Lung (tissue), 16 donors: ENCODE data around the gene YAE1. TPM values are rescaled to one million over a fixed set of nuclear protein-coding genes. Genes with fewer than 3 reads are reported as not detected.

Experiments
- ATAC-seq: fragments of 200-7000 bp; cut with Tn5 transposase; one replicate; pipeline ENCODE4 v1.9.1; 2020; ENCODE audit warnings: moderate number of reproducible peaks; ENCODE audit not compliant: insufficient read depth, low FRiP score
- DNase-seq, 3 donors: peaks; one replicate each; pipeline ENCODE4 v3.0.0-alpha.2; 2013 to 2017
- H3K27ac ChIP-seq, 2 donors: one replicate each; pipeline ENCODE4 v1.5.1; 2013; ENCODE audit warnings: mild to moderate bottlenecking in 2 of 2, moderate library complexity in 2 of 2, control low read depth in 1 of 2, inconsistent platforms in 1 of 2, low read depth in 1 of 2, low read length in 1 of 2
- H3K27me3 ChIP-seq, 3 donors: one replicate each; pipeline ENCODE4 v1.5.1; 2013; ENCODE audit warnings: low read length in 2 of 3; ENCODE audit not compliant: control insufficient read depth in 3 of 3, insufficient read depth in 3 of 3
- H3K36me3 ChIP-seq, 4 donors: one replicate each; pipeline ENCODE4 v1.5.1; 2013; ENCODE audit warnings: low read length in 4 of 4, mild to moderate bottlenecking in 1 of 4, moderate library complexity in 1 of 4; ENCODE audit not compliant: control insufficient read depth in 4 of 4, insufficient read depth in 4 of 4
- H3K4me1 ChIP-seq, 5 donors: one replicate each; pipeline ENCODE4 v1.5.1; 2013; ENCODE audit warnings: low read length in 5 of 5, mild to moderate bottlenecking in 2 of 5, moderate library complexity in 1 of 5; ENCODE audit not compliant: control insufficient read depth in 5 of 5, insufficient read depth in 5 of 5
- H3K4me3 ChIP-seq: one replicate; pipeline ENCODE4 v1.5.1; 2013; ENCODE audit warnings: mild to moderate bottlenecking, control low read depth, moderate library complexity
- H3K9ac ChIP-seq, 2 donors: one replicate each; pipeline ENCODE4 v1.5.1; 2013; ENCODE audit warnings: low read length in 2 of 2, control low read depth in 1 of 2; ENCODE audit not compliant: insufficient read depth in 1 of 2
- H3K9me3 ChIP-seq, 4 donors: one replicate each; pipeline ENCODE4 v1.5.1; 2013; ENCODE audit warnings: low read length in 3 of 4, mild to moderate bottlenecking in 1 of 4, moderate library complexity in 1 of 4; ENCODE audit not compliant: control insufficient read depth in 4 of 4, insufficient read depth in 3 of 4
- CTCF ChIP-seq: IDR thresholded peaks from 2 replicates; pipeline ENCODE4 v1.5.1; 2012; ENCODE audit warnings: mild to moderate bottlenecking; ENCODE audit errors: control extremely low read depth, extremely low read depth
- WGBS, 2 donors: extraction: QIAGEN DNeasy Blood & Tissue Kit; methylation state at CpG; one replicate each; pipeline ENCODE4 v1.1.7; 2013; 5-methylcytosine and 5-hydroxymethylcytosine counted together
- long read RNA-seq, 5 donors: transcript quantifications; one replicate each; lab custom pipeline, GENCODE V29; 2026
- polyA plus RNA-seq, 2 donors: library from polyadenylated mRNA; stranded (reverse); fragments of 200-250 nt; gene quantifications; one replicate each; pipeline ENCODE4 v1.2.1, GENCODE V29; 2013
- total RNA-seq, 2 donors: library from RNA; depleted of rRNA in 1 of 2; stranded (reverse); fragments of >200 nt in 1 of 2; gene quantifications; one replicate each; pipeline ENCODE4 v1.2.1, GENCODE V29; 2014 to 2021
- donor health status: control.
- donor health status: control.
- donor health status: Bipolar disorder and iron deficiency.
- donor health status: healthy.
- donor health status: DM: yes; HTN: yes; CAD: no.

YAE1 gene
- total RNA-seq, result 10 to 100 TPM; 15.4 to 31.7 TPM
- polyA plus RNA-seq, result 10 to 100 TPM; 15.5 to 35.0 TPM
- long read RNA-seq, donor 1, transcript YAE1-205 (2 exons, 660 nt), result minor isoform, 5 of 48 reads
- long read RNA-seq, donor 1, transcript YAE1-201 (3 exons, 899 nt), result major isoform, 28 of 48 reads
- long read RNA-seq, donor 1, partial matches to known transcripts, result 12 of 48 reads
- long read RNA-seq, donor 1, other reads (novel, unspliced or antisense), result 0 of 48 reads
- long read RNA-seq, donor 2, transcript YAE1-201 (3 exons, 899 nt), result major isoform, 7 of 11 reads
- long read RNA-seq, donor 2, partial matches to known transcripts, result 0 of 11 reads
- long read RNA-seq, donor 2, other reads (novel, unspliced or antisense), result 0 of 11 reads
- long read RNA-seq, donor 3, transcript YAE1-201 (3 exons, 899 nt), result major isoform, 6 of 7 reads
- long read RNA-seq, donor 3, partial matches to known transcripts, result 0 of 7 reads
- long read RNA-seq, donor 3, other reads (novel, unspliced or antisense), result 0 of 7 reads
- long read RNA-seq, donor 4, transcript YAE1-201 (3 exons, 899 nt), result major isoform, 12 of 15 reads
- long read RNA-seq, donor 4, partial matches to known transcripts, result 0 of 15 reads
- long read RNA-seq, donor 4, other reads (novel, unspliced or antisense), result 0 of 15 reads
- long read RNA-seq, donor 5, transcript YAE1-201 (3 exons, 899 nt), result major isoform, 23 of 30 reads
- long read RNA-seq, donor 5, partial matches to known transcripts, result 0 of 30 reads
- long read RNA-seq, donor 5, other reads (novel, unspliced or antisense), result 0 of 30 reads

- Histone ChIP-seq H3K36me3 (peaks cover 0 to 4% (median 1%) of the 10 kb centered on the region in 4 donors), H3K9me3 (no peaks in the 10 kb centered on the region), H3K4me3 (peak within 1 kb of the TSS; percentile 88), H3K9ac (peak within 1 kb of the TSS; percentile 93), H3K4me1 (peaks cover 0 to 11% (median 0%) of the 10 kb centered on the region in 5 donors), H3K27me3 (no peaks in the 10 kb centered on the region), H3K27ac (peak within 1 kb of the TSS; percentile 84 to 87)
- no peak for TF ChIP-seq CTCF
- WGBS, 2 donors, result 0 to 1% methylated on average over 64 of the region's 64 CpGs
- peak; percentile 97 for ATAC-seq
- DNase-seq, result peak; percentile 89 to 95 (median 90)
Measured at GRCh38 chr7:39566023-39566921, at the start of gene YAE1. YAE1 (plus strand) TSS chr7:39566404; CDS start chr7:39566419, 15 bp downstream.

- no peak for TF ChIP-seq CTCF
- ATAC-seq (no peak), DNase-seq (no peak)
- Histone ChIP-seq H3K4me3 (no peak overlapping the region), H3K27ac (no peak overlapping the region), H3K4me1 (no peaks in the 10 kb centered on the region), H3K36me3 (no peaks in the 10 kb centered on the region), H3K27me3 (peaks cover 0 to 2% (median 0%) of the 10 kb centered on the region in 3 donors), H3K9ac (no peak overlapping the region), H3K9me3 (peaks cover 0 to 2% (median 0%) of the 10 kb centered on the region in 4 donors)
- WGBS, 2 donors, result 87 to 92% methylated on average over 7 of the region's 7 CpGs
Measured at GRCh38 chr7:39516498-39516897, 49.7 kb upstream of the YAE1 start.

GRCh38 chr7:39517240-39517639 lies 49.0 kb upstream of the YAE1 start:
- no peak overlapping the region for H3K9ac ChIP-seq
- no peak for TF ChIP-seq CTCF
- H3K4me1 ChIP-seq, result no peaks in the 10 kb centered on the region
- H3K36me3 ChIP-seq, result no peaks in the 10 kb centered on the region
- ATAC-seq (no peak), DNase-seq (no peak)
- H3K4me3 ChIP-seq, result no peak overlapping the region
- WGBS, 2 donors, result 69 to 85% methylated on average over 3 of the region's 3 CpGs
- H3K27ac ChIP-seq, result no peak overlapping the region
- H3K9me3 ChIP-seq, result peaks cover 0 to 2% (median 0%) of the 10 kb centered on the region in 4 donors
- peaks cover 0 to 2% (median 0%) of the 10 kb centered on the region in 3 donors for H3K27me3 ChIP-seq
